Left cardiac atrium (tissue), 4 donors: ENCODE measurements around the gene GPC1. TPM values are rescaled to one million over a fixed set of nuclear protein-coding genes. Genes with fewer than 3 reads are reported as not detected.

Source experiments
- ATAC-seq, 2 donors: fragments of 200-7000 bp; cut with Tn5 transposase; one replicate each; pipeline ENCODE4 v1.9.1; 2020; ENCODE audit warnings: mild to moderate bottlenecking in 2 of 2, moderate library complexity in 2 of 2
- DNase-seq: peaks from one replicate; pipeline ENCODE4 v3.0.0-alpha.2; 2020
- intact Hi-C, 2 donors: fragments of 100-400 bp; cut with DNase I; formaldehyde crosslinking; loops; one replicate each; pipeline versions ENCODE4 v1.14.1 to v1.15.1; 2022 to 2023
- total RNA-seq, 2 donors: library from RNA; stranded (reverse); fragmentation: NEBNext Ultra II Directional; extraction: Animal tissue kit (Norgen Biotek cat#: 25700); gene quantifications; one replicate each; pipeline ENCODE4 v1.2.1, GENCODE V29; 2021
- donor health status: DM: no; HTN: yes; CAD: no.
- donor health status: DM: no; HTN: yes; CAD: no; lungs with severe emphysema.
- donor health status: DM: yes; HTN: yes; CAD: no.
- donor health status: Dilated cardiomyopathy.

GPC1 gene
- total RNA-seq, 2 donors from 2014 or later, result 74.6 to 78.4 TPM

GRCh38 chr2:240449764-240450531, 14.5 kb downstream of the GPC1 start:
- intact Hi-C loops, result no loop called here
- ATAC-seq (no peak), DNase-seq (peak; percentile 12)

GRCh38 chr2:240450532-240451107, 15.2 kb downstream of the GPC1 start:
- no peak for ATAC-seq
- intact Hi-C loops, result no loop called here
- peak; percentile 20 for DNase-seq

GRCh38 chr2:240451108-240451611, 15.7 kb downstream of the GPC1 start:
- DNase-seq, result peak; percentile 23
- no peak for ATAC-seq
- intact Hi-C loops, result no loop called here

GRCh38 chr2:240451791-240452461, 16.5 kb downstream of the GPC1 start:
- intact Hi-C loops, result no loop called here
- ATAC-seq (no peak), DNase-seq (peak; percentile 17)

GRCh38 chr2:240452462-240453256, 17.2 kb downstream of the GPC1 start:
- intact Hi-C loops, result no loop called here
- ATAC-seq (peak; percentile 81 to 83), DNase-seq (peak; percentile 76)

- intact Hi-C loops, result no loop called here
- DNase-seq, result peak; percentile 19
- ATAC-seq, result no peak
Observed at GRCh38 chr2:240453461-240454105, 18.1 kb downstream of the GPC1 start.

GRCh38 chr2:240454106-240454901, 18.8 kb downstream of the GPC1 start:
- ATAC-seq (no peak), DNase-seq (peak; percentile 16)
- intact Hi-C loops, result no loop called here

GRCh38 chr2:240455272-240455646, 19.8 kb downstream of the GPC1 start:
- intact Hi-C loops, result no loop called here
- DNase-seq (peak; percentile 16), ATAC-seq (no peak)

- ATAC-seq (peak in 1 of 2 donors; percentile 4), DNase-seq (peak; percentile 28)
- intact Hi-C loops, result no loop called here
Observed at GRCh38 chr2:240455647-240456446, 20.4 kb downstream of the GPC1 start.

- intact Hi-C loops, result no loop called here
- peak; percentile 20 for DNase-seq
- no peak for ATAC-seq
Observed at GRCh38 chr2:240456447-240457222, 21.2 kb downstream of the GPC1 start.

- intact Hi-C loops, result no loop called here
- ATAC-seq (no peak), DNase-seq (peak; percentile 15)
Observed at GRCh38 chr2:240457223-240458043, 22.0 kb downstream of the GPC1 start.

GRCh38 chr2:240458044-240458899, 22.8 kb downstream of the GPC1 start:
- no peak for ATAC-seq
- DNase-seq, result peak; percentile 7
- intact Hi-C loops, result no loop called here

GRCh38 chr2:240458900-240459391, 23.5 kb downstream of the GPC1 start:
- intact Hi-C loops, result no loop called here
- DNase-seq (peak; percentile 14), ATAC-seq (no peak)

GRCh38 chr2:240459401-240460252, 24.2 kb downstream of the GPC1 start:
- DNase-seq (peak; percentile 18), ATAC-seq (no peak)

More at GRCh38 chr2:240459401-240460252, 24.2 kb downstream of the GPC1 start:
- intact Hi-C loops, result no loop called here
